ENCODE data around the gene RNF208.

The RNF208 gene

GRCh38 chr9:137172901-137173795 lies 48.9 kb downstream of the RNF208 start:
- no peak for DNase-seq

GRCh38 chr9:137171149-137171900 lies 50.7 kb downstream of the RNF208 start:
- DNase-seq = no peak

GRCh38 chr9:137170486-137171148 lies 51.4 kb downstream of the RNF208 start:
- DNase-seq = no peak

Measured in T1000 (cell line).